Activated B cell treated with CpG ODN at 0.5 μM for 24 hours (primary cell): ENCODE data around the gene FBXL19. TPM values are rescaled to one million over a fixed set of nuclear protein-coding genes. Genes with fewer than 3 reads are reported as not detected.

Source experiments
- ATAC-seq: fragments of 200-7000 bp; cut with Tn5 transposase; one replicate; pipeline ENCODE4 v1.10.0; 2021; ENCODE audit warnings: low read depth, mild to moderate bottlenecking, moderate library complexity
- CTCF ChIA-PET: fragments of 350-600 bp; sonication (Branson Sonifier 250); formaldehyde crosslinking; loops from one replicate; lab custom pipeline; 2021; ENCODE audit warnings: antibody characterized with exemption; lab: Charles Lee
- POLR2A ChIA-PET: fragments of 350-600 bp; sonication (Branson Sonifier 250); formaldehyde crosslinking; loops from one replicate; lab custom pipeline; 2021; ENCODE audit warnings: antibody characterized with exemption; lab: Charles Lee
- DNase-seq: peaks from one replicate; pipeline ENCODE4 v3.0.0; 2022
- H3K27ac Mint-ChIP-seq: one replicate; pipeline ENCODE4 v1.8.0; 2020; ENCODE audit warnings: mixed read lengths
- H3K27me3 Mint-ChIP-seq: one replicate; pipeline ENCODE4 v1.8.0; 2021; ENCODE audit warnings: mixed read lengths
- H3K36me3 Mint-ChIP-seq: one replicate; pipeline ENCODE4 v1.8.0; 2021; ENCODE audit warnings: low read depth, mixed read lengths
- H3K4me1 Mint-ChIP-seq: one replicate; pipeline ENCODE4 v1.8.0; 2021; ENCODE audit warnings: mixed read lengths
- H3K4me3 Mint-ChIP-seq: one replicate; pipeline ENCODE4 v1.8.0; 2020; ENCODE audit warnings: mild to moderate bottlenecking, mixed read lengths
- H3K9me3 Mint-ChIP-seq: one replicate; pipeline ENCODE4 v1.8.0; 2020; ENCODE audit warnings: mixed read lengths
- intact Hi-C: fragments of 100-400 bp; cut with micrococcal nuclease; formaldehyde crosslinking; loops from one replicate; pipeline ENCODE4 v1.15.1; 2024
- total RNA-seq: library from RNA; stranded (reverse); gene quantifications from 2 replicates; pipeline ENCODE4 v1.2.3, GENCODE V29; 2022
- TF ChIP-seq, protein P1 (sequence below): fragments of 200-600 bp; IDR thresholded peaks from one replicate; pipeline ENCODE4 v1.8.0; 2022; ENCODE audit warnings: antibody characterized with exemption, mild to moderate bottlenecking

Gene FBXL19
- total RNA-seq, 1 donor from 2014 or later: 24.2 TPM

DNA sequence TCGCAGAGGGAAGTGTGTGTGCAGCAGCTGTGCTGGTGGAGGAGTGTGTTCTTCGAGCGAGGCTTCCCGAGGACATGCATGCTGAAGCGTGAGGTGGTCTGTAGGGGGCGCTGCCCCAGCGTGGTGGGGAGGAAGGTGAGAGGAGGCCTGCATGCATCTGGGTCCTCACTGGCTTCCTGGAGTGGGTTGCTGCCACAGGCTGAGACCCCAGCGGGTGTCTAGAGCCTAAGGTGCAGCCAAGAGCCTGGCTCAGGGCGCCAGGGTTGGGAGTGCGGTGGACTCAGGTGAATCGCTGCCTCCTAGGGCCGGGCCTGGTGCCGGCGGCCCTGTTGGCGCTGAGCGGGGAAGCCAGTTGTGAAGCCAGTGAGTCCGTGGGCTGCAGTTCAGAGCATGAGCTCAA is 54.1 kb downstream of the FBXL19 start:
- DNase-seq (no peak), ATAC-seq (no peak)
- Mint-ChIP-seq H3K4me3 (no peak overlapping the region), H3K9me3 (no peaks in the 10 kb centered on the region), H3K27me3 (no peaks in the 10 kb centered on the region), H3K27ac (no peak overlapping the region), H3K4me1 (no peaks in the 10 kb centered on the region), H3K36me3 (peaks cover 82% of the 10 kb centered on the region)
- CTCF ChIA-PET: no interaction called here
- POLR2A ChIA-PET: no interaction called here
- intact Hi-C loops: no loop called here
- TF ChIP-seq, protein P1, sequence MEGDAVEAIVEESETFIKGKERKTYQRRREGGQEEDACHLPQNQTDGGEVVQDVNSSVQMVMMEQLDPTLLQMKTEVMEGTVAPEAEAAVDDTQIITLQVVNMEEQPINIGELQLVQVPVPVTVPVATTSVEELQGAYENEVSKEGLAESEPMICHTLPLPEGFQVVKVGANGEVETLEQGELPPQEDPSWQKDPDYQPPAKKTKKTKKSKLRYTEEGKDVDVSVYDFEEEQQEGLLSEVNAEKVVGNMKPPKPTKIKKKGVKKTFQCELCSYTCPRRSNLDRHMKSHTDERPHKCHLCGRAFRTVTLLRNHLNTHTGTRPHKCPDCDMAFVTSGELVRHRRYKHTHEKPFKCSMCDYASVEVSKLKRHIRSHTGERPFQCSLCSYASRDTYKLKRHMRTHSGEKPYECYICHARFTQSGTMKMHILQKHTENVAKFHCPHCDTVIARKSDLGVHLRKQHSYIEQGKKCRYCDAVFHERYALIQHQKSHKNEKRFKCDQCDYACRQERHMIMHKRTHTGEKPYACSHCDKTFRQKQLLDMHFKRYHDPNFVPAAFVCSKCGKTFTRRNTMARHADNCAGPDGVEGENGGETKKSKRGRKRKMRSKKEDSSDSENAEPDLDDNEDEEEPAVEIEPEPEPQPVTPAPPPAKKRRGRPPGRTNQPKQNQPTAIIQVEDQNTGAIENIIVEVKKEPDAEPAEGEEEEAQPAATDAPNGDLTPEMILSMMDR: no peak

DNA sequence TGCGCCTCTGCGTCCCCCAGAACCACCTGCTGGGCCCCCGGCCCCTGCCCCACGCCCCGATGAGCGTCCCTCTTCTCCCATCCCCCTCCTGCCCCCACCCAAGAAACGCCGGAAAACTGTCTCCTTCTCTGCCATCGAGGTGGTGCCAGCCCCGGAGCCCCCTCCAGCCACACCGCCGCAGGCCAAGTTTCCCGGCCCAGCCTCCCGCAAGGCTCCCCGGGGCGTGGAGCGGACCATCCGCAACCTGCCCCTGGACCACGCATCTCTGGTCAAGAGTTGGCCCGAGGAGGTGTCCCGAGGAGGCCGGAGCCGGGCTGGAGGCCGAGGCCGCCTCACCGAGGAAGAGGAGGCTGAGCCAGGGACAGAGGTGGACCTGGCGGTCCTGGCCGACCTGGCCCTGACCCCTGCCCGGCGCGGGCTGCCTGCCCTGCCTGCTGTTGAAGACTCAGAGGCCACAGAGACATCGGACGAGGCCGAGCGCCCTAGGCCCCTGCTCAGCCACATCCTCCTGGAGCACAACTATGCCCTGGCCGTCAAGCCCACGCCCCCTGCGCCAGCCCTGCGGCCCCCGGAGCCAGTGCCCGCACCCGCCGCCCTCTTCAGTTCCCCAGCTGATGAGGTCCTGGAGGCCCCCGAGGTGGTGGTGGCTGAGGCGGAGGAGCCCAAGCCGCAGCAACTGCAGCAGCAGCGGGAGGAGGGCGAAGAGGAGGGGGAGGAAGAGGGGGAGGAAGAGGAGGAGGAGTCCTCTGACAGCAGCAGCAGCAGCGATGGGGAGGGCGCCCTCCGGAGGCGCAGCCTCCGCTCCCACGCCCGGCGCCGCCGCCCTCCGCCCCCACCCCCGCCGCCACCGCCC is 56.0 kb downstream of the FBXL19 start:
- Mint-ChIP-seq H3K4me3 (no peak overlapping the region), H3K4me1 (no peaks in the 10 kb centered on the region), H3K27me3 (no peaks in the 10 kb centered on the region), H3K27ac (no peak overlapping the region), H3K36me3 (peaks cover 81% of the 10 kb centered on the region), H3K9me3 (no peaks in the 10 kb centered on the region)
- TF ChIP-seq, protein P1: no peak
- intact Hi-C loops: no loop called here
- ChIA-PET POLR2A (no interaction called here), CTCF (no interaction called here)
- DNase-seq: no peak
- no peak for ATAC-seq

DNA sequence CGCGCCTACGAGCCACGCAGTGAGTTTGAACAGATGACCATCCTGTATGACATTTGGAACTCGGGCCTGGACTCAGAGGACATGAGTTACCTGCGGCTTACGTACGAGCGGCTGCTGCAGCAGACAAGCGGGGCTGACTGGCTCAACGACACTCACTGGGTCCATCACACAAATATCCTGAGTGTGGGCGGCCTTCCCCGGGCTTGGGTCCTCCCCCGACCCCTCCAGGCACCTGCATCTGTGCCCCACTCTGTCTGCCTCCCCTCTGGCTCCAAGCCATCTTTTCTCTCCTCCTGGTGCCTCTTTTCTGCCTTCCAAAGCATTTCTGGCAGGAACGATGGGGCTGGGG is 56.6 kb downstream of the FBXL19 start:
- TF ChIP-seq, protein P1: no peak
- no peak overlapping the region for H3K4me3 Mint-ChIP-seq
- ATAC-seq (no peak), DNase-seq (no peak)
- H3K27me3 Mint-ChIP-seq: no peaks in the 10 kb centered on the region
- no peaks in the 10 kb centered on the region for H3K9me3 Mint-ChIP-seq
- ChIA-PET POLR2A (no interaction called here), CTCF (no interaction called here)
- peaks cover 77% of the 10 kb centered on the region for H3K36me3 Mint-ChIP-seq
- intact Hi-C loops: no loop called here
- H3K4me1 Mint-ChIP-seq: no peaks in the 10 kb centered on the region
- H3K27ac Mint-ChIP-seq: no peak overlapping the region

DNA sequence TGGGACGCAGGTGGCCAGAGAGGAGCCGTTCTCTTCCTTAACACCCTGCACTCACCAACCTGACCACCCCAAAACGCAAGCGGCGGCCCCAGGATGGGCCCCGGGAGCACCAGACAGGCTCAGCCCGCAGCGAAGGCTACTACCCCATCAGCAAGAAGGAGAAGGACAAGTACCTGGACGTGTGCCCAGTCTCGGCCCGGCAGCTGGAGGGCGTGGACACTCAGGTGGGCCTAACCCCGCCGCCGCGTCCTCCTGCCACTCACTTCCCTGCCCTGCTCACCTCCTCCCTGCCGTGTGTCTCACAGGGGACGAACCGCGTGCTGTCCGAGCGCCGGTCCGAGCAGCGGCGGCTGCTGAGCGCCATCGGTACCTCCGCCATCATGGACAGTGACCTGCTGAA is 57.1 kb downstream of the FBXL19 start:
- H3K9me3 Mint-ChIP-seq: no peaks in the 10 kb centered on the region
- ATAC-seq: no peak
- H3K4me1 Mint-ChIP-seq: no peaks in the 10 kb centered on the region
- peaks cover 76% of the 10 kb centered on the region for H3K36me3 Mint-ChIP-seq
- TF ChIP-seq, protein P1: no peak
- H3K27ac Mint-ChIP-seq: no peak overlapping the region
- intact Hi-C loops: no loop called here
- no peak for DNase-seq
- no peaks in the 10 kb centered on the region for H3K27me3 Mint-ChIP-seq
- ChIA-PET POLR2A (no interaction called here), CTCF (no interaction called here)
- no peak overlapping the region for H3K4me3 Mint-ChIP-seq

DNA sequence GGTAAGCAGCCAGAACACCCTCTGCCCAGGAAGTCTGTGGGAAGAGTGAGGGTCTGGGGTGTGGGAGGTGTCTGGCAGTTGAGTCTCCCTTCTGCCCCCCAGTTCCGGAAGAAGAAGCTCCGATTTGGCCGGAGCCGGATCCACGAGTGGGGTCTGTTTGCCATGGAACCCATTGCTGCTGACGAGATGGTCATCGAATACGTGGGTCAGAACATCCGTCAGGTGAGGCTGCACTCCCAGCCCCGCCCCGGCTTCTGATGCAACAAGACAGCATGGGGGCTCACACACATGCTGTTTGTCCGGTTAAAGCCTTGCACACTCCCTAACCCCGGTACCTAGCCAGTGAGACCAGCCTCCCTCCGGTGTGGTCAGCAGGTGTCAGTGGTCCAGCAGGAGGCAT is 57.6 kb downstream of the FBXL19 start:
- no peaks in the 10 kb centered on the region for H3K9me3 Mint-ChIP-seq
- DNase-seq (no peak), ATAC-seq (no peak)
- H3K4me1 Mint-ChIP-seq: no peaks in the 10 kb centered on the region
- POLR2A ChIA-PET: no interaction called here
- H3K4me3 Mint-ChIP-seq: no peak overlapping the region
- intact Hi-C loops: no loop called here
- no peak overlapping the region for H3K27ac Mint-ChIP-seq
- TF ChIP-seq, protein P1: no peak
- CTCF ChIA-PET: no interaction called here
- no peaks in the 10 kb centered on the region for H3K27me3 Mint-ChIP-seq
- H3K36me3 Mint-ChIP-seq: peaks cover 71% of the 10 kb centered on the region
